ENCODE data around the gene KIF3C. TPM values are rescaled to one million over a fixed set of nuclear protein-coding genes. Genes with fewer than 3 reads are reported as not detected.

The KIF3C gene
- total and polyA plus RNA-seq, 2 of the 4 experiments (the other 2 are of a cell fraction), result 8.3 to 15.4 TPM

GRCh38 chr2:25966531-25967270 is 15.6 kb downstream of the KIF3C start:
- intact Hi-C loops (cut with micrococcal nuclease) (no loop called here), in situ Hi-C loops (cut with MboI; ENCODE audit: low sequenced_read_pairs) (loop anchor here (25.0 kb wide), 1 partner anchor 371 kb away; the partner anchor contains the start of genes ADGRF3 and SELENOI), dilution Hi-C loops (cut with HindIII; ENCODE audit: low sequenced_read_pairs, unreplicated experiment) (no loop called here)
- no peak overlapping the region for H4K91ac ChIP-seq (ENCODE audit: insufficient read depth, low read depth, low read length)
- H3K4me2 ChIP-seq (ENCODE audit: low read depth, low read length), result no peak overlapping the region
- H2BK20ac ChIP-seq (ENCODE audit: low read depth, low read length), result no peak overlapping the region
- no peak overlapping the region for H3K18ac ChIP-seq (ENCODE audit: low read depth, low read length)
- no peaks in the 10 kb centered on the region for H3K9me3 ChIP-seq (ENCODE audit: control insufficient read depth, insufficient read depth, low read length)
- no peak overlapping the region for H3K14ac ChIP-seq (replicated peaks; ENCODE audit: low read depth, low read length)
- POLR2A ChIA-PET (ENCODE audit: unreplicated experiment), result no interaction called here
- H3K23ac ChIP-seq (ENCODE audit: low read depth, low read length), result no peak overlapping the region
- BruUV-seq (replicated peaks), result no TSS peak
- ATAC-seq (ENCODE audit: low read depth), result no peak
- H4K5ac ChIP-seq (ENCODE audit: low read depth, low read length), result no peak overlapping the region
- no peak overlapping the region for H3K4ac ChIP-seq (ENCODE audit: low read depth, low read length)
- no peak overlapping the region for H2BK5ac ChIP-seq (ENCODE audit: low read depth, low read length, poor library complexity, severe bottlenecking)
- no peak overlapping the region for H3K4me3 ChIP-seq (ENCODE audit: insufficient read depth, low read depth, low read length)
- H3K27me3 ChIP-seq (ENCODE audit: control insufficient read depth, insufficient read depth, low read length), result no peaks in the 10 kb centered on the region
- H3K4me1 ChIP-seq (ENCODE audit: control insufficient read depth, insufficient read depth, low read length), result peaks cover 2% of the 10 kb centered on the region; the same call in 1 of the 2 replicates
- no peak for DNase-seq
- no peak overlapping the region for H3K27ac ChIP-seq (ENCODE audit: insufficient read depth, low read length)
- peaks cover 9% of the 10 kb centered on the region; the same call in 1 of the 2 replicates for H3K9me1 ChIP-seq (ENCODE audit: insufficient read depth, low read length)
- H2AK9ac ChIP-seq (replicated peaks; ENCODE audit: low read depth, low read length, poor library complexity), result no peak overlapping the region
- H4K8ac ChIP-seq (ENCODE audit: low read depth in 2 of 2, low read length in 2 of 2), result no peak overlapping the region
- no peak overlapping the region for H2BK120ac ChIP-seq (ENCODE audit: low read depth, low read length)
- H3K56ac ChIP-seq (ENCODE audit: extremely low read depth, insufficient read depth, low read length), result no peak overlapping the region; the same call in 1 of the 2 replicates
- H3K9ac ChIP-seq (ENCODE audit: low read depth, low read length), result no peak overlapping the region
- H2BK15ac ChIP-seq (ENCODE audit: low read depth, low read length), result no peak overlapping the region
- H3K79me1 ChIP-seq (ENCODE audit: low read depth in 1 of 2, low read length in 2 of 2), result peaks cover 14 to 24% of the 10 kb centered on the region in 2 experiments; a peak in 3 of 4 replicates
- no peak overlapping the region for H2AFZ ChIP-seq (replicated peaks; ENCODE audit: low read length, poor library complexity)
- CTCF ChIA-PET, result no interaction called here
- WGBS, 2 experiments (ENCODE audit: extremely low coverage in 2 of 2, insufficient read length in 1 of 2), result 100% methylated on average over 1 of the region's 7 CpGs; no CpG with 5 or more reads in 1 of the 2 experiments
- no peak overlapping the region for H2AK5ac ChIP-seq (ENCODE audit: low read depth, low read length)
- H4K20me1 ChIP-seq (ENCODE audit: insufficient read depth, low read length), result no peaks in the 10 kb centered on the region; the same call in none of the 2 replicates
- peaks cover 9% of the 10 kb centered on the region for H3K36me3 ChIP-seq (ENCODE audit: control insufficient read depth, insufficient read depth, low read length)
- no peak for TF ChIP-seq MAFK (IDR thresholded peaks at IDR 0.05; ENCODE audit: low read depth, low read length)
- no peak for TF ChIP-seq ELK1 (IDR thresholded peaks at IDR 0.05; ENCODE audit: borderline replicate concordance, low read depth, low read length)
- TF ChIP-seq RCOR1 (IDR thresholded peaks at IDR 0.05; ENCODE audit: insufficient replicate concordance, low read length), result no peak
- TF ChIP-seq MXI1 (IDR thresholded peaks at IDR 0.05; ENCODE audit: borderline replicate concordance, low read depth, low read length), result no peak
- TF ChIP-seq RFX5 (IDR thresholded peaks at IDR 0.05; ENCODE audit: low read depth, low read length), result no peak
- TF ChIP-seq MAZ (IDR thresholded peaks at IDR 0.05; ENCODE audit: borderline replicate concordance, low read depth, low read length), result no peak
- no peak for TF ChIP-seq POLR2A (IDR thresholded peaks at IDR 0.05; ENCODE audit: low read depth, low read length)
- no peak for TF ChIP-seq CEBPB (IDR thresholded peaks at IDR 0.05; ENCODE audit: low read depth, low read length)
- no peak for TF ChIP-seq SMC3 (IDR thresholded peaks at IDR 0.05; ENCODE audit: low read depth, low read length)
- TF ChIP-seq USF2 (IDR thresholded peaks at IDR 0.05; ENCODE audit: low read depth, low read length), result no peak
- TF ChIP-seq BHLHE40 (IDR thresholded peaks at IDR 0.05; ENCODE audit: low read depth, low read length), result no peak
- no peak for TF ChIP-seq CTCF (conservative IDR thresholded peaks at IDR 0.05; ENCODE audit: low read depth, low read length)
- no peak for TF ChIP-seq CHD1 (IDR thresholded peaks at IDR 0.05; ENCODE audit: low read depth, low read length)
- TF ChIP-seq FOS (IDR thresholded peaks at IDR 0.05; ENCODE audit: low read depth, low read length), result no peak
- TF ChIP-seq RAD21 (IDR thresholded peaks at IDR 0.05; ENCODE audit: low read length), result no peak

Data from IMR-90 (cell line).